Measurements from ENCODE around the gene HDAC7. TPM values are rescaled to one million over a fixed set of nuclear protein-coding genes. Genes with fewer than 3 reads are reported as not detected.

HDAC7 gene
- total and polyA plus RNA-seq, 4 donors = 3.5 to 14.7 (median 7.2) TPM

DNA sequence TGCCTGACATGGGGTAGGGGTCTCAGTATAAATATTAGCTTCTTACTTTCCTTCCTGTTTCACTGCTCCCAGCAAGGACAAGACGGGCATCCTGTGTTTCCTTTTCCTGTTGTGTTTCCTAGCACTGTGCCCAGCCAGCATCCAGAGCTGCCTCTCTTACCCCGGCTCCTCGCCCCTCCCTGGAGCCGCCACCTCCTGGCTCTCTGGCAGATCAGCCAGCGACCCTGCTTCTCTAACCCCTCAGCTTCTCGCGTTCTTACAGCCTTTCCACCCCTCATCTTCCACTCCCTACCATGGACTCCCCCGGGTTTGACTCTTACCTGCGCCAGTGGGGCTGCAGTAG lies 17.8 kb downstream of the HDAC7 start:
- WGBS = 65% methylated on average over 9 of the region's 9 CpGs
- H3K36me3 ChIP-seq (ENCODE audit: control insufficient read depth in 4 of 4, insufficient read depth in 3 of 4, low read depth in 1 of 4, low read length in 3 of 4) = peaks cover 0 to 2% (median 0%) of the 10 kb centered on the region in 4 donors
- DNase-seq (ENCODE audit: low spot score) = no peak
- H3K4me1 ChIP-seq (ENCODE audit: control insufficient read depth in 4 of 4, insufficient read depth in 4 of 4, low read length in 3 of 4) = peaks cover 0 to 18% (median 5%) of the 10 kb centered on the region in 4 donors
- peak overlapping the region; percentile 22 to 35 for H3K27ac ChIP-seq (ENCODE audit: low read depth in 1 of 2, low read length in 2 of 2)
- H3K9ac ChIP-seq (ENCODE audit: low read depth in 1 of 2, low read length in 2 of 2) = peak overlapping the region in 1 of 2 donors; percentile 46
- no peaks in the 10 kb centered on the region for H3K9me3 ChIP-seq (ENCODE audit: control insufficient read depth in 4 of 4, low read length in 3 of 4)
- no peak overlapping the region for H3K4me3 ChIP-seq (ENCODE audit: low read depth in 1 of 3, low read length in 3 of 3)
- H3K27me3 ChIP-seq (ENCODE audit: control insufficient read depth in 4 of 4, insufficient read depth in 4 of 4, low read length in 3 of 4) = no peaks in the 10 kb centered on the region
- TF ChIP-seq TAF1 (conservative IDR thresholded peaks at IDR 0.05) (no peak), GABPA (IDR thresholded peaks at IDR 0.05 in 1 of 2, conservative IDR thresholded peaks at IDR 0.05 in 1 of 2) (no peak), MAX (IDR thresholded peaks at IDR 0.05) (no peak), JUND (IDR thresholded peaks at IDR 0.05) (no peak), RAD21 (IDR thresholded peaks at IDR 0.05) (no peak), RXRA (IDR thresholded peaks at IDR 0.05) (no peak), NR2F2 (IDR thresholded peaks at IDR 0.05) (no peak), HNF4A (conservative IDR thresholded peaks at IDR 0.05) (no peak), YY1 (IDR thresholded peaks at IDR 0.05) (no peak), FOXA1 (IDR thresholded peaks at IDR 0.05) (no peak), SP1 (IDR thresholded peaks at IDR 0.05) (no peak), EGR1 (IDR thresholded peaks at IDR 0.05; ENCODE audit: low read depth in 2 of 2) (no peak), FOXA2 (IDR thresholded peaks at IDR 0.05) (no peak), HNF4G (IDR thresholded peaks at IDR 0.05) (no peak), ATF3 (IDR thresholded peaks at IDR 0.05) (no peak)
- TF ChIP-seq, protein P1, sequence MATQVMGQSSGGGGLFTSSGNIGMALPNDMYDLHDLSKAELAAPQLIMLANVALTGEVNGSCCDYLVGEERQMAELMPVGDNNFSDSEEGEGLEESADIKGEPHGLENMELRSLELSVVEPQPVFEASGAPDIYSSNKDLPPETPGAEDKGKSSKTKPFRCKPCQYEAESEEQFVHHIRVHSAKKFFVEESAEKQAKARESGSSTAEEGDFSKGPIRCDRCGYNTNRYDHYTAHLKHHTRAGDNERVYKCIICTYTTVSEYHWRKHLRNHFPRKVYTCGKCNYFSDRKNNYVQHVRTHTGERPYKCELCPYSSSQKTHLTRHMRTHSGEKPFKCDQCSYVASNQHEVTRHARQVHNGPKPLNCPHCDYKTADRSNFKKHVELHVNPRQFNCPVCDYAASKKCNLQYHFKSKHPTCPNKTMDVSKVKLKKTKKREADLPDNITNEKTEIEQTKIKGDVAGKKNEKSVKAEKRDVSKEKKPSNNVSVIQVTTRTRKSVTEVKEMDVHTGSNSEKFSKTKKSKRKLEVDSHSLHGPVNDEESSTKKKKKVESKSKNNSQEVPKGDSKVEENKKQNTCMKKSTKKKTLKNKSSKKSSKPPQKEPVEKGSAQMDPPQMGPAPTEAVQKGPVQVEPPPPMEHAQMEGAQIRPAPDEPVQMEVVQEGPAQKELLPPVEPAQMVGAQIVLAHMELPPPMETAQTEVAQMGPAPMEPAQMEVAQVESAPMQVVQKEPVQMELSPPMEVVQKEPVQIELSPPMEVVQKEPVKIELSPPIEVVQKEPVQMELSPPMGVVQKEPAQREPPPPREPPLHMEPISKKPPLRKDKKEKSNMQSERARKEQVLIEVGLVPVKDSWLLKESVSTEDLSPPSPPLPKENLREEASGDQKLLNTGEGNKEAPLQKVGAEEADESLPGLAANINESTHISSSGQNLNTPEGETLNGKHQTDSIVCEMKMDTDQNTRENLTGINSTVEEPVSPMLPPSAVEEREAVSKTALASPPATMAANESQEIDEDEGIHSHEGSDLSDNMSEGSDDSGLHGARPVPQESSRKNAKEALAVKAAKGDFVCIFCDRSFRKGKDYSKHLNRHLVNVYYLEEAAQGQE (IDR thresholded peaks at IDR 0.05) = no peak
- TF ChIP-seq, protein P2, sequence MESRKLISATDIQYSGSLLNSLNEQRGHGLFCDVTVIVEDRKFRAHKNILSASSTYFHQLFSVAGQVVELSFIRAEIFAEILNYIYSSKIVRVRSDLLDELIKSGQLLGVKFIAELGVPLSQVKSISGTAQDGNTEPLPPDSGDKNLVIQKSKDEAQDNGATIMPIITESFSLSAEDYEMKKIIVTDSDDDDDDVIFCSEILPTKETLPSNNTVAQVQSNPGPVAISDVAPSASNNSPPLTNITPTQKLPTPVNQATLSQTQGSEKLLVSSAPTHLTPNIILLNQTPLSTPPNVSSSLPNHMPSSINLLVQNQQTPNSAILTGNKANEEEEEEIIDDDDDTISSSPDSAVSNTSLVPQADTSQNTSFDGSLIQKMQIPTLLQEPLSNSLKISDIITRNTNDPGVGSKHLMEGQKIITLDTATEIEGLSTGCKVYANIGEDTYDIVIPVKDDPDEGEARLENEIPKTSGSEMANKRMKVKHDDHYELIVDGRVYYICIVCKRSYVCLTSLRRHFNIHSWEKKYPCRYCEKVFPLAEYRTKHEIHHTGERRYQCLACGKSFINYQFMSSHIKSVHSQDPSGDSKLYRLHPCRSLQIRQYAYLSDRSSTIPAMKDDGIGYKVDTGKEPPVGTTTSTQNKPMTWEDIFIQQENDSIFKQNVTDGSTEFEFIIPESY (IDR thresholded peaks at IDR 0.05) = no peak
- TF ChIP-seq, protein P3, sequence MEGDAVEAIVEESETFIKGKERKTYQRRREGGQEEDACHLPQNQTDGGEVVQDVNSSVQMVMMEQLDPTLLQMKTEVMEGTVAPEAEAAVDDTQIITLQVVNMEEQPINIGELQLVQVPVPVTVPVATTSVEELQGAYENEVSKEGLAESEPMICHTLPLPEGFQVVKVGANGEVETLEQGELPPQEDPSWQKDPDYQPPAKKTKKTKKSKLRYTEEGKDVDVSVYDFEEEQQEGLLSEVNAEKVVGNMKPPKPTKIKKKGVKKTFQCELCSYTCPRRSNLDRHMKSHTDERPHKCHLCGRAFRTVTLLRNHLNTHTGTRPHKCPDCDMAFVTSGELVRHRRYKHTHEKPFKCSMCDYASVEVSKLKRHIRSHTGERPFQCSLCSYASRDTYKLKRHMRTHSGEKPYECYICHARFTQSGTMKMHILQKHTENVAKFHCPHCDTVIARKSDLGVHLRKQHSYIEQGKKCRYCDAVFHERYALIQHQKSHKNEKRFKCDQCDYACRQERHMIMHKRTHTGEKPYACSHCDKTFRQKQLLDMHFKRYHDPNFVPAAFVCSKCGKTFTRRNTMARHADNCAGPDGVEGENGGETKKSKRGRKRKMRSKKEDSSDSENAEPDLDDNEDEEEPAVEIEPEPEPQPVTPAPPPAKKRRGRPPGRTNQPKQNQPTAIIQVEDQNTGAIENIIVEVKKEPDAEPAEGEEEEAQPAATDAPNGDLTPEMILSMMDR (IDR thresholded peaks at IDR 0.05; ENCODE audit: low read depth, low read length, missing input control) = no peak

All from liver (tissue), 9 donors.